Heart left ventricle (tissue), 16 donors: ENCODE results near the gene OBSL1. TPM values are rescaled to one million over a fixed set of nuclear protein-coding genes. Genes with fewer than 3 reads are reported as not detected.

Source experiments
- ATAC-seq, 4 donors: fragments of 200-7000 bp; cut with Tn5 transposase; one replicate each; pipeline ENCODE4 v1.9.1; 2020 to 2022; ENCODE audit warnings: moderate library complexity in 4 of 4, mild to moderate bottlenecking in 3 of 4, moderate number of reproducible peaks in 1 of 4
- DNase-seq, 5 donors: peaks; one replicate each; pipeline ENCODE4 v3.0.0-alpha.2; 2020
- H3K27ac ChIP-seq, 12 donors: fragments of 200-600 bp; sonication (generic) in 4 of 12; one replicate each; pipeline versions ENCODE4 v1.5.0 to v1.8.0; 2016 to 2022; ENCODE audit warnings: mild to moderate bottlenecking in 2 of 12
- H3K27me3 ChIP-seq, 9 donors: fragments of 200-600 bp; sonication (generic) in 2 of 9; one replicate each; pipeline versions ENCODE4 v1.5.1 to v1.8.0; 2016 to 2022; ENCODE audit warnings: mild to moderate bottlenecking in 3 of 9
- H3K36me3 ChIP-seq, 9 donors: fragments of 200-600 bp; sonication (generic) in 2 of 9; one replicate each; pipeline versions ENCODE4 v1.5.0 to v1.8.0; 2018 to 2022; ENCODE audit warnings: mild to moderate bottlenecking in 2 of 9
- H3K4me1 ChIP-seq, 12 donors: fragments of 200-600 bp; sonication (generic) in 4 of 12; one replicate each; pipeline versions ENCODE4 v1.5.0 to v1.8.0; 2016 to 2022; ENCODE audit warnings: mild to moderate bottlenecking in 3 of 12
- H3K4me3 ChIP-seq, 12 donors: fragments of 200-600 bp; sonication (generic) in 4 of 12; one replicate each; pipeline versions ENCODE4 v1.5.0 to v1.8.0; 2017 to 2022; ENCODE audit warnings: mild to moderate bottlenecking in 9 of 12, moderate library complexity in 4 of 12
- H3K9me3 ChIP-seq, 12 donors: fragments of 200-600 bp; sonication (generic) in 4 of 12; one replicate each; pipeline versions ENCODE4 v1.5.0 to v1.8.0; 2016 to 2022; ENCODE audit warnings: mild to moderate bottlenecking in 1 of 12
- CTCF ChIP-seq, 12 donors: fragments of 200-600 bp; sonication (generic) in 4 of 12; IDR thresholded peaks; one replicate each; pipeline versions ENCODE4 v1.5.0 to v1.8.0; 2018 to 2022; ENCODE audit warnings: antibody characterized with exemption in 12 of 12, mild to moderate bottlenecking in 5 of 12
- POLR2A ChIP-seq, 2 donors: fragments of 450-650 bp; IDR thresholded peaks; one replicate each; pipeline ENCODE4 v1.6.1; 2017; ENCODE audit warnings: antibody characterized with exemption in 2 of 2, mild to moderate bottlenecking in 2 of 2, moderate library complexity in 2 of 2
- WGBS, 4 donors: extraction: QIAGEN DNeasy Blood & Tissue Kit in 2 of 4; methylation state at CpG; one replicate each; pipeline versions ENCODE4 v1.1.5 to v1.1.7; 2013 to 2018; 5-methylcytosine and 5-hydroxymethylcytosine counted together
- intact Hi-C, 10 donors: fragments of 100-400 bp; cut with DNase I; formaldehyde crosslinking; loops; one replicate each; pipeline versions ENCODE4 v1.11.1 to v1.14.2; 2022
- polyA plus RNA-seq, 2 donors: library from polyadenylated mRNA; stranded (reverse); fragments of 200-250 nt; gene quantifications; one replicate each; pipeline ENCODE4 v1.2.3, GENCODE V29; 2013
- total RNA-seq, 9 donors: library from RNA; depleted of rRNA in 2 of 9; stranded (reverse); fragments of >200 nt in 2 of 9; fragmentation: NEBNext Ultra II Directional in 3 of 9; extraction: Animal tissue kit (Norgen Biotek cat#: 25700) in 3 of 9; gene quantifications; one replicate each; pipeline versions ENCODE4 v1.1.0 to v1.2.4, GENCODE V29; 2016 to 2023
- donor health status: ischemic (EF 13 %, LVEDD 7.1; RV severe dilation, severe dysfunction).
- donor health status: healthy with polysubstance abuse.
- donor health status: DM: no; HTN: yes; CAD: no.
- donor health status: DM: no; HTN: no; CAD: no.
- donor health status: ischemic (EF 25% LVEDD 6.9; RV normal size, moderate dysfunction).
- donor health status: ischemic (EF 25% LVEDD 5.7; RV mildly dilated, moderate dysfunction).
- donor health status: healthy.
- donor health status: DM: yes; HTN: yes; CAD: no.
- donor health status: ischemic (EF 35%, LVEDD 5.7; RV mildly dilated, moderate dysfunction).
- donor health status: nonischemic (EF 11% LVEDD 7.7; RV severe dilation, severe dysfunction).
- donor health status: DM: yes; HTN: yes; CAD: no.
- donor health status: PGD.
- donor health status: ischemic (EF 29% LVEDD 5.4; RV normal size, mild dysfunction).
- donor health status: nonischemic (EF 23%, LVEDD 6.1; RV moderate dilation, normal function).

OBSL1 gene
- total and polyA plus RNA-seq, 11 donors: 88.1 to 230 (median 177) TPM

DNA sequence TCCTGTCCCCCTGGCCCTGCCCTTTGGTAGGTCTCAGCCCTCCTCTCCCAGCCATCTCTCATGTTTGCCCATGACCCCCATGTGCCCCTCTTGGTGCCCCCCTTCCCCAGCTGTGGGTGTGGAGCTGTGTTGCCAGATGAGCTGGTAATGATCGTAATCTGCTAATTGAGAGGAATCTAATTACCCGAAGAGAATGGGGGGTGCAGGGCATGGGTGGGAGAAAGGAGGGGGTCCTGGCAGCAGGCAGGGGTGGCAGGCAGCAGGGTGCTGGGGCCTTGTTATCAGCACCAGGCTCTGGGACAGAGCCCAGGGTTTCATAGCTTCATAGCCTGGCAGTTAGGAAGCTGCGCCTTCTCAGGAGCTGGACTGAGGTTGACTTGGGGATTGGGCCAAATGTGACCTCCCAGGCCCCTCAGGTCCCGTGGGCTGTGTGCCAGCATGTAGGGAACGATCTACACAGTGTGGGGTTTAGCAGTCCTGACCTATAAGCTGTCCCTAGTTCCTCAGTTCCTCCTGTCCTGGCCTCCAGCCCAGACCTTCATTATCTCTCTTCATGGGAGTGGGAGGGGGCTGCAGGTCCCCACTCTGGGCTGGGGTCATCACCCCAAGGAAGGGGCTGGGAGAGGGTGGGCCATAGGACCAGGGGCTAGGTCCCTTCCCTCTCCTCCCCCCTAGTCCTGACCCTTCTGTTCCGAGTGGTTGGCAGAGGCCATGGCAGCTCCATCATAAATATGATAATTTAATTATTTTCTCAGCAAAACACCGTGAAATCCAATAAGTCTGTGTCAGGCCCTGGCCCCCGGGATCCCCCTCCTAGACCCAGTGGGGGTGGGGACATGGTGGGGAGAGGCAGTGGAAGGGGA, 63.5 kb downstream of the OBSL1 start:
- peaks cover 0 to 45% (median 39%) of the 10 kb centered on the region in 9 donors for H3K36me3 ChIP-seq
- H3K4me3 ChIP-seq: no peak overlapping the region
- peak overlapping the region in 1 of 12 donors; percentile 19 for H3K27ac ChIP-seq
- intact Hi-C loops: no loop called here
- H3K27me3 ChIP-seq: peaks cover 0 to 34% (median 5%) of the 10 kb centered on the region in 9 donors
- H3K9me3 ChIP-seq: no peaks in the 10 kb centered on the region
- DNase-seq (peak in 2 of 5 donors; percentile 41 to 57), ATAC-seq (peak; percentile 14 to 53 (median 39))
- WGBS, 4 donors: 45 to 50% (median 48%) methylated on average over 8 of the region's 8 CpGs
- TF ChIP-seq CTCF (IDR thresholded peaks at IDR 0.05): no peak
- TF ChIP-seq POLR2A (IDR thresholded peaks at IDR 0.05): no peak
- H3K4me1 ChIP-seq: peaks cover 0 to 42% (median 15%) of the 10 kb centered on the region in 12 donors

GRCh38 chr2:219506802-219507526, 64.4 kb downstream of the OBSL1 start:
- intact Hi-C loops: no loop called here
- peaks cover 0 to 52% (median 42%) of the 10 kb centered on the region in 9 donors for H3K36me3 ChIP-seq
- H3K4me3 ChIP-seq: no peak overlapping the region
- H3K4me1 ChIP-seq: peaks cover 0 to 37% (median 15%) of the 10 kb centered on the region in 12 donors
- TF ChIP-seq POLR2A (IDR thresholded peaks at IDR 0.05) (no peak), CTCF (IDR thresholded peaks at IDR 0.05) (no peak)
- H3K27ac ChIP-seq: peak overlapping the region in 1 of 12 donors; percentile 19
- peaks cover 0 to 25% (median under 1%) of the 10 kb centered on the region in 9 donors for H3K27me3 ChIP-seq
- no peak for ATAC-seq
- WGBS, 4 donors: 80 to 84% (median 83%) methylated on average over 16 to 17 of the region's 17 CpGs
- H3K9me3 ChIP-seq: no peaks in the 10 kb centered on the region
- peak in 1 of 5 donors; percentile 17 for DNase-seq

- 85 to 88% (median 87%) methylated on average over 7 to 23 of the region's 23 CpGs for WGBS, 4 donors
- intact Hi-C loops: no loop called here
- Histone ChIP-seq H3K9me3 (no peaks in the 10 kb centered on the region), H3K4me3 (no peak overlapping the region), H3K27ac (no peak overlapping the region), H3K27me3 (peaks cover 0 to 18% (median 0%) of the 10 kb centered on the region in 9 donors), H3K36me3 (peaks cover 0 to 58% (median 42%) of the 10 kb centered on the region in 9 donors), H3K4me1 (peaks cover 0 to 37% (median 15%) of the 10 kb centered on the region in 12 donors)
- no peak for TF ChIP-seq POLR2A (IDR thresholded peaks at IDR 0.05)
- no peak for TF ChIP-seq CTCF (IDR thresholded peaks at IDR 0.05)
- ATAC-seq (no peak), DNase-seq (no peak)
These were observed 65.1 kb downstream of the OBSL1 start for GRCh38 chr2:219506153-219506801.
